Prostate gland (tissue), 2 donors: ENCODE measurements around the gene CCNI. TPM values are rescaled to one million over a fixed set of nuclear protein-coding genes. Genes with fewer than 3 reads are reported as not detected.
"Not testable (repeated sequence)": the region's sequence is repeated elsewhere in the genome, so short reads cannot be mapped to it uniquely, and the experiment has no call there.

Experiments used
- DNase-seq: peaks from one replicate; pipeline ENCODE4 v3.0.0-alpha.2; 2019; ENCODE audit warnings: low spot score
- H3K27ac ChIP-seq, 2 donors: fragments of 200-600 bp; sonication (generic); 2 replicates each; pipeline ENCODE4 v1.5.1; 2017 to 2019
- H3K27me3 ChIP-seq: fragments of 200-600 bp; sonication (generic); replicated peaks from 2 replicates; pipeline ENCODE4 v1.5.1; 2019; ENCODE audit not compliant: insufficient read depth
- H3K36me3 ChIP-seq, 2 donors: fragments of 200-600 bp; sonication (generic); 1 replicate in 1 of 2; 2 replicates in 1 of 2; pipeline versions ENCODE4 v1.5.1 to v1.8.1; 2017 to 2019
- H3K4me1 ChIP-seq: fragments of 200-600 bp; sonication (generic); replicated peaks from 2 replicates; pipeline ENCODE4 v1.5.1; 2019
- H3K4me3 ChIP-seq, 2 donors: fragments of 200-600 bp; sonication (generic); 2 replicates each; pipeline ENCODE4 v1.5.1; 2017 to 2019
- H3K9me3 ChIP-seq: fragments of 200-600 bp; sonication (generic); 2 replicates; pipeline ENCODE4 v1.5.1; 2017
- POLR2A ChIP-seq: fragments of 450-650 bp; IDR thresholded peaks from one replicate; pipeline ENCODE4 v1.6.1; 2016; ENCODE audit warnings: antibody characterized with exemption, mild to moderate bottlenecking
- POLR2AphosphoS5 ChIP-seq: sonication (generic); formaldehyde crosslinking; IDR thresholded peaks from one replicate; pipeline ENCODE4 v1.6.1; 2017; ENCODE audit warnings: antibody characterized with exemption
- WGBS: methylation state at CpG from one replicate; pipeline ENCODE4 v1.1.5; 2018; 5-methylcytosine and 5-hydroxymethylcytosine counted together
- intact Hi-C: fragments of 100-400 bp; cut with DNase I; formaldehyde crosslinking; loops from one replicate; pipeline ENCODE4 v1.14.2; 2022
- total RNA-seq, 2 donors: library from RNA; depleted of rRNA; stranded (reverse); fragments of >200 nt; gene quantifications; one replicate each; pipeline ENCODE4 v1.1.0, GENCODE V29; 2016
- TF ChIP-seq, protein P1 (sequence below), 4 experiments: fragments of 200-600 bp in 2 of 4; fragments of 450-650 bp in 2 of 4; sonication (generic) in 2 of 4; IDR thresholded peaks; 1 replicate in 3 of 4; 2 replicates in 1 of 4; pipeline ENCODE4 v1.5.1; 2016 to 2019; ENCODE audit warnings: antibody characterized with exemption in 4 of 4, mild to moderate bottlenecking in 2 of 4, moderate library complexity in 2 of 4

The CCNI gene
- total RNA-seq, 2 donors from 2014 or later = 274 to 367 TPM

DNA sequence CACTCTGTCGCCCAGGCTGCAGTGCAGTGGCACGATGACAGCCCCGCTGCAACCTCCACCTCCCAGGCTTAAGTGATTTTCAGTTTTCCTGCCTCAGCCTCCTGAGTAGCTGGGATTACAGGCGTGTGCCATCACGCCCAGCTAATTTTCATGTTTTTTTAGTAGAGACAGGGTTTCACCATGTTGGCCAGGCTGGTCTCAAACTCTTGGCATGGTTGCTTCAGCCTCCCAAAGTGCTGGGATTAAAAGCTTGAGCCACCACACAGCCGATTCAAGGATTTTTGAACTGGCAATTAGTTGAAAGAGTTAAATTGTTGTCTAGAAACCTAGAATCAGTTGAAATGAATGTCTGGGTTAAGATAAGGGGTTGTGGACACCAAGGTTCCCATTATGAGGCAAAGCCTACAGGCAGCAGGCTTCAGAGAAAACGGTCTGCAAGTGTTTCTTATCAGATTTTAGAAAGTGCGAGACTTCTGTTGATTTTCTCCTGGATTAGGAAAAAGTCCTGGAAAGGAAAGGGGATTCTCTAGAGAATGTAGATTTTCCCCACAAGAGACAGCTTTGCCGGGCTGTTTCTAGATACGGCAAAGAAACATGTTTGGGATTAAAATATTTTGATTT, 8.3 kb upstream of the CCNI start:
- Histone ChIP-seq H3K27ac (no peak overlapping the region), H3K27me3 (no peaks in the 10 kb centered on the region), H3K36me3 (no peaks in the 10 kb centered on the region), H3K4me1 (no peaks in the 10 kb centered on the region), H3K9me3 (no peaks in the 10 kb centered on the region), H3K4me3 (no peak overlapping the region)
- TF ChIP-seq, protein P1, sequence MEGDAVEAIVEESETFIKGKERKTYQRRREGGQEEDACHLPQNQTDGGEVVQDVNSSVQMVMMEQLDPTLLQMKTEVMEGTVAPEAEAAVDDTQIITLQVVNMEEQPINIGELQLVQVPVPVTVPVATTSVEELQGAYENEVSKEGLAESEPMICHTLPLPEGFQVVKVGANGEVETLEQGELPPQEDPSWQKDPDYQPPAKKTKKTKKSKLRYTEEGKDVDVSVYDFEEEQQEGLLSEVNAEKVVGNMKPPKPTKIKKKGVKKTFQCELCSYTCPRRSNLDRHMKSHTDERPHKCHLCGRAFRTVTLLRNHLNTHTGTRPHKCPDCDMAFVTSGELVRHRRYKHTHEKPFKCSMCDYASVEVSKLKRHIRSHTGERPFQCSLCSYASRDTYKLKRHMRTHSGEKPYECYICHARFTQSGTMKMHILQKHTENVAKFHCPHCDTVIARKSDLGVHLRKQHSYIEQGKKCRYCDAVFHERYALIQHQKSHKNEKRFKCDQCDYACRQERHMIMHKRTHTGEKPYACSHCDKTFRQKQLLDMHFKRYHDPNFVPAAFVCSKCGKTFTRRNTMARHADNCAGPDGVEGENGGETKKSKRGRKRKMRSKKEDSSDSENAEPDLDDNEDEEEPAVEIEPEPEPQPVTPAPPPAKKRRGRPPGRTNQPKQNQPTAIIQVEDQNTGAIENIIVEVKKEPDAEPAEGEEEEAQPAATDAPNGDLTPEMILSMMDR (IDR thresholded peaks at IDR 0.05) = no peak
- TF ChIP-seq POLR2A (no peak), POLR2AphosphoS5 (no peak)
- intact Hi-C loops = no loop called here
- WGBS = 79% methylated on average over 10 of the region's 10 CpGs
- no peak for DNase-seq

DNA sequence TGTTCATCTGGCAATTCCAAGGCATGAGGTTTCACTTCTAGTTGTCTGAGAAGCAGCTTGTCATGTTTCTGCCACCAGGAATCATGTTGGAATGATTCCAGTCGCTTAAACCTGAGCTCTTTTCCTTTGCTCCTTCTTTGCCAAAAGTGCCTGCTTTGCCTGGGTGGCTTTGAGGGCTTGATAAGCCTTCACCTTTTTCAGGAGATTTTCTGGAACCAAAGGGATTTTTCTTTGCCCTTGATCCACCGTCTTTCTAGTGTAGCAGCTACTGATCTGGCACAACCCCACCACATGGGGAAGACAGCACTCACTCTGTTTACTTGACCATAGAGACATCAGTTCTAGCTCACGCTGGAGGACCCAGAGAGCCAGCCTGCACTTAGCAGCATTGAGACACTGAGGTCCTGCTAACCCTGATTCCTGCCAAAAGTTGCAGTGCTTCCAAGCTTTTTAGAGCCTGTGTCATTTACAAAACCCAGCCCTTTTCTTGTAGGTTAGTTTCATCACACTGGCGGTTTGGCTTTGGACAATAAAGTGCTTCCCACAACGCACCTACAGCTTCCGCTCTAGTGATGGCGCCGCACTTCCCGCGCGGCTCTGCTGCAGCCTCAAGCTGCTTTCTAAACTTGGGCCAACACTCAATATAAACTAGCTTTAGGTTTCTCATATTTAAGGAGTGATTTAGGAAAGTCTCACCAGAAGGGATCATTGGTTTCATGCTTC, 7.3 kb upstream of the CCNI start:
- H3K36me3 ChIP-seq = no peaks in the 10 kb centered on the region
- H3K4me1 ChIP-seq = no peaks in the 10 kb centered on the region
- H3K27ac ChIP-seq = no peak overlapping the region
- no peak overlapping the region for H3K4me3 ChIP-seq
- DNase-seq = no peak
- no peaks in the 10 kb centered on the region for H3K9me3 ChIP-seq
- TF ChIP-seq POLR2AphosphoS5 (no peak), POLR2A (no peak)
- TF ChIP-seq, protein P1 (IDR thresholded peaks at IDR 0.05) = no peak
- no peaks in the 10 kb centered on the region for H3K27me3 ChIP-seq
- intact Hi-C loops = no loop called here
- 80% methylated on average over 11 of the region's 11 CpGs for WGBS

DNA sequence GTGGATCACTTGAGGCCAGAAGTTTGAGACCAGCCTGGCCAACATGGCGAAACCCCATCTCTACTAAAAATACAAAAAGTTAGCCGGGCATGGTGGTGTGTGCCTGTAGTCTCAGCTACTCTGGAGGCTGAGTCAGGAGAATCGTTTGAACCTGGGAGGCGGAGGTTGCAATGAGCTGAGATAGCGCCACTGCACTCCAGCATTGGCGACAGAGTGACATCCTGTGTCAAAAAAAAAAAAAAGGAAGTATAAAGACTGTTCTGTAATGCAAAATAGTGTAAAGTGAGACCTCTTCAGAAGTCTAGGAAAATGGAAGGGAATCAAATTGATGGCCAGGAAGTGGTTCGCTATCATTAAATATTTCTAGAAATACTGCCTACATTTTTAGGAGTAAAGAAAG, 5.0 kb upstream of the CCNI start:
- H3K4me1 ChIP-seq, intact Hi-C loops, H3K27me3 ChIP-seq, H3K4me3 ChIP-seq, H3K9me3 ChIP-seq, H3K27ac ChIP-seq, DNase-seq, H3K36me3 ChIP-seq: not testable (repeated sequence)
- 78% methylated on average over 7 of the region's 7 CpGs for WGBS

DNA sequence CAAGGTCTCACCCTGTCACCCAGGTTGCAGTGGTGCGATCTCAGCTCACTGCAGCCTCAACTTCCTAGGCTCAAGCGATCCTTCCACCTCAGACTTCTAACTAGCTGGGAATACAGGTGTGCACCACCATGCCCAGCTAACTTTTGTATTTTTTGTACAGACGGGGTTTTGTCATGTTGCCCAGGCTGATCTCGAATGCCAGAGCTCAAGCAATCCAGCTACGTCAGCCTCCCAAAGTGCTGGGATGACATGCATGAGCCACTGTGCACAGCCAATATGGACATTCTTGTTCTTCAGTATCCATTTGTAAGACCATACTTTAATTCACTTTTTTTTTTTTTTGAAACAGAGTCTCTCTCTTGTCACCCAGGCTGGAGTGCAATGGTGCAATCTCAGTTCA, 3.5 kb upstream of the CCNI start:
- Histone ChIP-seq H3K27me3 (no peaks in the 10 kb centered on the region), H3K9me3 (no peaks in the 10 kb centered on the region), H3K4me3 (no peak overlapping the region), H3K4me1 (no peaks in the 10 kb centered on the region), H3K36me3 (no peaks in the 10 kb centered on the region), H3K27ac (no peak overlapping the region)
- no peak for DNase-seq
- WGBS = 88% methylated on average over 5 of the region's 5 CpGs
- intact Hi-C loops = loop anchor here (10.0 kb wide), 1 partner anchor 124 kb away; no protein-coding TSS in a partner anchor
- TF ChIP-seq, protein P1 (IDR thresholded peaks at IDR 0.05) = no peak
- TF ChIP-seq POLR2AphosphoS5 (no peak), POLR2A (no peak)

DNA sequence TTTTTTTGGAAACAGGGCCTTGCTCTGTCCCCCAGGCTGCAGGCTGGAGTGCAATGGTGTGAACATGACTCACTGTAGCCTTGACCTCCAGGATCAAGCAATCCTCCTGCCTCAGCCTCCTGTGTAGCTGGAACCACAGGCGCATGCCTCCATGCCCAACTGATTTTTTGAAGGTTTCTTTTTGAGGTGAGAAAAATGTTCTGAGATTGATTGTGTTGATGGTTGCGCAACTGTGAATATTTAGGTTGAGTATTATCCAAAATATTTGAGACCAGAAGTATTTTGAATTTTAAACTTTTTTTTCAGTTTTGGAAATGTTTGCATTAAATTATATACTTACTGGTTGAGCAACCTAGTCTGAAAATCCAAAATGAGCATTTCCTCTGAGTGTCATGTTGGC, 2.6 kb upstream of the CCNI start:
- DNase-seq = no peak
- H3K4me3 ChIP-seq = no peak overlapping the region
- intact Hi-C loops = loop anchor here (10.0 kb wide), 1 partner anchor 124 kb away; no protein-coding TSS in a partner anchor
- no peaks in the 10 kb centered on the region for H3K9me3 ChIP-seq
- TF ChIP-seq POLR2AphosphoS5 = no peak
- no peak for TF ChIP-seq POLR2A
- TF ChIP-seq, protein P1 (IDR thresholded peaks at IDR 0.05) = no peak
- no peak overlapping the region for H3K27ac ChIP-seq
- H3K27me3 ChIP-seq = no peaks in the 10 kb centered on the region
- WGBS = 91% methylated on average over 2 of the region's 2 CpGs
- no peaks in the 10 kb centered on the region for H3K4me1 ChIP-seq
- no peaks in the 10 kb centered on the region for H3K36me3 ChIP-seq
